H9 (cell line): ENCODE results near the gene MTG1. TPM values are rescaled to one million over a fixed set of nuclear protein-coding genes. Genes with fewer than 3 reads are reported as not detected.

ENCODE experiments used
- DNase-seq: peaks from one replicate; pipeline ENCODE4 v3.0.0-alpha.2; 2017
- H2AFZ ChIP-seq: one replicate; pipeline ENCODE4 v1.6.1; 2013; ENCODE audit warnings: mild to moderate bottlenecking, low read length, control low read depth, moderate library complexity
- H2AK5ac ChIP-seq: 2 replicates; pipeline ENCODE4 v1.6.1; 2013; ENCODE audit warnings: low read length, control low read depth, mixed read lengths; ENCODE audit not compliant: insufficient read length
- H2BK120ac ChIP-seq: one replicate; pipeline ENCODE4 v1.6.1; 2013; ENCODE audit warnings: low read depth, mild to moderate bottlenecking, low read length, control low read depth, inconsistent platforms; ENCODE audit not compliant: poor library complexity, severe bottlenecking
- H2BK12ac ChIP-seq: 2 replicates; pipeline ENCODE4 v1.6.1; 2013; ENCODE audit warnings: low read length, control low read depth, mixed read lengths, low read depth; ENCODE audit not compliant: insufficient read length
- H2BK15ac ChIP-seq: 2 replicates; pipeline ENCODE4 v1.6.1; 2013; ENCODE audit warnings: low read depth, low read length, control low read depth
- H2BK20ac ChIP-seq: one replicate; pipeline ENCODE4 v1.6.1; 2013; ENCODE audit warnings: low read depth, mild to moderate bottlenecking, low read length, control low read depth, inconsistent platforms; ENCODE audit not compliant: poor library complexity, severe bottlenecking
- H2BK5ac ChIP-seq: 2 replicates; pipeline ENCODE4 v1.6.1; 2013; ENCODE audit warnings: low read length, control low read depth, mixed read lengths; ENCODE audit not compliant: insufficient read length
- H3K14ac ChIP-seq: 2 replicates; pipeline ENCODE4 v1.6.1; 2013; ENCODE audit warnings: low read length, control low read depth; ENCODE audit not compliant: insufficient read depth
- H3K18ac ChIP-seq: 2 replicates; pipeline ENCODE4 v1.6.1; 2013; ENCODE audit warnings: low read depth, mild to moderate bottlenecking, mixed read lengths, low read length, control low read depth; ENCODE audit not compliant: insufficient read length
- H3K23ac ChIP-seq: 2 replicates; pipeline ENCODE4 v1.6.1; 2013; ENCODE audit warnings: low read length, control low read depth, mixed read lengths, low read depth; ENCODE audit not compliant: insufficient read length
- H3K23me2 ChIP-seq: 2 replicates; pipeline ENCODE4 v1.6.1; 2013; ENCODE audit warnings: low read depth, mild to moderate bottlenecking, mixed read lengths, low read length, control low read depth; ENCODE audit not compliant: insufficient read length, poor library complexity, severe bottlenecking
- H3K27ac ChIP-seq: 2 replicates; pipeline ENCODE4 v1.5.1; 2013; ENCODE audit warnings: low read length, control low read depth, mixed read lengths, low read depth; ENCODE audit not compliant: insufficient read length
- H3K27me3 ChIP-seq: 2 replicates; pipeline ENCODE4 v1.6.1; 2013; ENCODE audit warnings: low read length, control low read depth, inconsistent platforms; ENCODE audit not compliant: insufficient read depth
- H3K4ac ChIP-seq: 2 replicates; pipeline ENCODE4 v1.6.1; 2013; ENCODE audit warnings: low read depth, mild to moderate bottlenecking, control low read depth, inconsistent platforms, low read length, moderate library complexity
- H3K4me1 ChIP-seq: 2 replicates; pipeline ENCODE4 v1.6.1; 2013; ENCODE audit warnings: low read length, control low read depth, inconsistent platforms; ENCODE audit not compliant: insufficient read depth
- H3K4me2 ChIP-seq: 2 replicates; pipeline ENCODE4 v1.6.1; 2013; ENCODE audit warnings: low read length, control low read depth, mixed read lengths; ENCODE audit not compliant: insufficient read length, insufficient read depth
- H3K56ac ChIP-seq: 2 replicates; pipeline ENCODE4 v1.6.1; 2013; ENCODE audit warnings: low read depth, mild to moderate bottlenecking, mixed read lengths, low read length, control low read depth; ENCODE audit not compliant: insufficient read length
- H3K79me1 ChIP-seq: 2 replicates; pipeline ENCODE4 v1.6.1; 2013; ENCODE audit warnings: low read depth, mild to moderate bottlenecking, moderate library complexity, low read length, control low read depth, inconsistent platforms; ENCODE audit not compliant: insufficient read depth, poor library complexity, severe bottlenecking
- H3K79me2 ChIP-seq: 2 replicates; pipeline ENCODE4 v1.6.1; 2013; ENCODE audit warnings: low read length, control low read depth, inconsistent platforms; ENCODE audit not compliant: insufficient read depth
- H3K9ac ChIP-seq: 2 replicates; pipeline ENCODE4 v1.6.1; 2013; ENCODE audit warnings: low read length, control low read depth, mixed read lengths; ENCODE audit not compliant: insufficient read length; ENCODE audit errors: extremely low read depth
- H3K9me3 ChIP-seq: one replicate; pipeline ENCODE4 v1.6.1; 2013; ENCODE audit warnings: low read depth, low read length, inconsistent platforms; ENCODE audit not compliant: control insufficient read depth
- H3T11ph ChIP-seq: one replicate; pipeline ENCODE4 v1.6.1; 2013; ENCODE audit warnings: mild to moderate bottlenecking, low read length, control low read depth, inconsistent platforms
- H4K20me1 ChIP-seq: one replicate; pipeline ENCODE4 v1.6.1; 2013; ENCODE audit not compliant: control insufficient read depth, insufficient read length, insufficient read depth
- H4K5ac ChIP-seq: 2 replicates; pipeline ENCODE4 v1.6.1; 2013; ENCODE audit warnings: low read depth, mild to moderate bottlenecking, mixed read lengths, low read length, control low read depth; ENCODE audit not compliant: insufficient read length
- H4K8ac ChIP-seq: replicated peaks from 2 replicates; pipeline ENCODE4 v1.6.1; 2013; ENCODE audit warnings: low read length, control low read depth, mixed read lengths, low read depth; ENCODE audit not compliant: insufficient read length
- H4K91ac ChIP-seq: 2 replicates; pipeline ENCODE4 v1.6.1; 2013; ENCODE audit warnings: low read depth, mild to moderate bottlenecking, moderate library complexity, mixed read lengths, low read length, control low read depth; ENCODE audit not compliant: insufficient read length
- H3K27ac Mint-ChIP-seq, 3 experiments: 2 replicates in 2 of 3; 3 replicates in 1 of 3; pipeline ENCODE4 v1.8.0; 2020 to 2021; ENCODE audit warnings: mixed read lengths in 3 of 3, mild to moderate bottlenecking in 1 of 3, moderate library complexity in 1 of 3
- H3K27me3 Mint-ChIP-seq: 2 replicates; pipeline ENCODE4 v1.8.0; 2021; ENCODE audit warnings: low read depth, mild to moderate bottlenecking, moderate library complexity, mixed read lengths
- H3K36me3 Mint-ChIP-seq, 3 experiments: 2 replicates in 2 of 3; 3 replicates in 1 of 3; pipeline ENCODE4 v1.8.0; 2020 to 2021; ENCODE audit warnings: low read depth in 3 of 3, mixed read lengths in 3 of 3; ENCODE audit not compliant: insufficient read depth in 1 of 3
- H3K4me1 Mint-ChIP-seq, 2 experiments: 2 replicates each; pipeline ENCODE4 v1.8.0; 2020; ENCODE audit warnings: mixed read lengths in 2 of 2
- H3K4me3 Mint-ChIP-seq, 2 experiments: 2 replicates in 1 of 2; 3 replicates in 1 of 2; pipeline ENCODE4 v1.8.0; 2020 to 2021; ENCODE audit warnings: mild to moderate bottlenecking in 2 of 2, mixed read lengths in 2 of 2, moderate library complexity in 1 of 2
- H3K9me3 Mint-ChIP-seq, 2 experiments: 2 replicates in 1 of 2; 3 replicates in 1 of 2; pipeline ENCODE4 v1.8.0; 2020; ENCODE audit warnings: mild to moderate bottlenecking in 2 of 2, mixed read lengths in 2 of 2, moderate library complexity in 1 of 2
- WGBS: extraction: QIAGEN DNeasy Blood & Tissue Kit; methylation state at CpG from one replicate; pipeline ENCODE4 v1.1.7; 2013; ENCODE audit warnings: missing lambda C conversion rate, low lambda C conversion rate, mixed read lengths; ENCODE audit not compliant: insufficient read length; ENCODE audit errors: extremely low coverage; 5-methylcytosine and 5-hydroxymethylcytosine counted together
- total RNA-seq: library from RNA; stranded (reverse); gene quantifications from 2 replicates; pipeline ENCODE4 v1.2.1, GENCODE V29; 2021
- TF ChIP-seq, protein P1 (sequence below): fragments of 200-600 bp; sonication (generic); conservative IDR thresholded peaks from 3 replicates; pipeline ENCODE4 v1.8.0; 2021; ENCODE audit warnings: antibody characterized with exemption, mild to moderate bottlenecking

Gene MTG1
- total RNA-seq, 1 experiment from 2014 or later = 65.3 TPM

GRCh38 chr10:133361773-133362441 lies 32.0 kb upstream of the MTG1 start:
- Histone ChIP-seq H3K23me2 (no peaks in the 10 kb centered on the region), H3K9me3 (no peaks in the 10 kb centered on the region), H3K79me2 (no peaks in the 10 kb centered on the region), H3K4me1 (no peaks in the 10 kb centered on the region), H2BK120ac (no peak overlapping the region), H2BK5ac (no peak overlapping the region), H3K23ac (no peak overlapping the region), H2BK15ac (no peak overlapping the region), H4K20me1 (no peaks in the 10 kb centered on the region), H3K79me1 (no peaks in the 10 kb centered on the region), H2BK12ac (no peak overlapping the region), H3K4me2 (no peak overlapping the region), H4K91ac (no peak overlapping the region), H2AK5ac (no peak overlapping the region), H3K9ac (no peak overlapping the region), H3K18ac (no peak overlapping the region), H3K56ac (no peak overlapping the region), H3K14ac (no peak overlapping the region), H4K8ac (no peak overlapping the region), H3T11ph (no peak overlapping the region), H3K27ac (no peak overlapping the region), H3K27me3 (no peaks in the 10 kb centered on the region; the same call in 1 of the 2 replicates), H4K5ac (no peak overlapping the region), H2AFZ (no peak overlapping the region), H2BK20ac (no peak overlapping the region), H3K4ac (no peak overlapping the region)
- Mint-ChIP-seq H3K27ac (peak overlapping the region in 1 of 3 experiments; percentile 71; a peak in 2 of 7 replicates), H3K27me3 (peaks cover 24% of the 10 kb centered on the region), H3K4me3 (no peak overlapping the region; a peak in 1 of 5 replicates), H3K36me3 (peaks cover 25 to 48% (median 45%) of the 10 kb centered on the region in 3 experiments; a peak in 6 of 7 replicates), H3K9me3 (no peaks in the 10 kb centered on the region), H3K4me1 (peaks cover 0 to 2% of the 10 kb centered on the region in 2 experiments; a peak in 1 of 4 replicates)
- DNase-seq = no peak
- TF ChIP-seq, protein P1, sequence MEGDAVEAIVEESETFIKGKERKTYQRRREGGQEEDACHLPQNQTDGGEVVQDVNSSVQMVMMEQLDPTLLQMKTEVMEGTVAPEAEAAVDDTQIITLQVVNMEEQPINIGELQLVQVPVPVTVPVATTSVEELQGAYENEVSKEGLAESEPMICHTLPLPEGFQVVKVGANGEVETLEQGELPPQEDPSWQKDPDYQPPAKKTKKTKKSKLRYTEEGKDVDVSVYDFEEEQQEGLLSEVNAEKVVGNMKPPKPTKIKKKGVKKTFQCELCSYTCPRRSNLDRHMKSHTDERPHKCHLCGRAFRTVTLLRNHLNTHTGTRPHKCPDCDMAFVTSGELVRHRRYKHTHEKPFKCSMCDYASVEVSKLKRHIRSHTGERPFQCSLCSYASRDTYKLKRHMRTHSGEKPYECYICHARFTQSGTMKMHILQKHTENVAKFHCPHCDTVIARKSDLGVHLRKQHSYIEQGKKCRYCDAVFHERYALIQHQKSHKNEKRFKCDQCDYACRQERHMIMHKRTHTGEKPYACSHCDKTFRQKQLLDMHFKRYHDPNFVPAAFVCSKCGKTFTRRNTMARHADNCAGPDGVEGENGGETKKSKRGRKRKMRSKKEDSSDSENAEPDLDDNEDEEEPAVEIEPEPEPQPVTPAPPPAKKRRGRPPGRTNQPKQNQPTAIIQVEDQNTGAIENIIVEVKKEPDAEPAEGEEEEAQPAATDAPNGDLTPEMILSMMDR = no peak
- no CpG with 5 or more reads among the region's 18 CpGs for WGBS
